Heart left ventricle (tissue), 16 donors: ENCODE measurements around the gene EPHB6. TPM values are rescaled to one million over a fixed set of nuclear protein-coding genes. Genes with fewer than 3 reads are reported as not detected.

Source experiments
- ATAC-seq, 4 donors: fragments of 200-7000 bp; cut with Tn5 transposase; one replicate each; pipeline ENCODE4 v1.9.1; 2020 to 2022; ENCODE audit warnings: moderate library complexity in 4 of 4, mild to moderate bottlenecking in 3 of 4, moderate number of reproducible peaks in 1 of 4
- DNase-seq, 5 donors: peaks; one replicate each; pipeline ENCODE4 v3.0.0-alpha.2; 2020
- H3K27ac ChIP-seq, 12 donors: fragments of 200-600 bp; sonication (generic) in 4 of 12; one replicate each; pipeline versions ENCODE4 v1.5.0 to v1.8.0; 2016 to 2022; ENCODE audit warnings: mild to moderate bottlenecking in 2 of 12
- H3K27me3 ChIP-seq, 9 donors: fragments of 200-600 bp; sonication (generic) in 2 of 9; one replicate each; pipeline versions ENCODE4 v1.5.1 to v1.8.0; 2016 to 2022; ENCODE audit warnings: mild to moderate bottlenecking in 3 of 9
- H3K36me3 ChIP-seq, 9 donors: fragments of 200-600 bp; sonication (generic) in 2 of 9; one replicate each; pipeline versions ENCODE4 v1.5.0 to v1.8.0; 2018 to 2022; ENCODE audit warnings: mild to moderate bottlenecking in 2 of 9
- H3K4me1 ChIP-seq, 12 donors: fragments of 200-600 bp; sonication (generic) in 4 of 12; one replicate each; pipeline versions ENCODE4 v1.5.0 to v1.8.0; 2016 to 2022; ENCODE audit warnings: mild to moderate bottlenecking in 3 of 12
- H3K4me3 ChIP-seq, 12 donors: fragments of 200-600 bp; sonication (generic) in 4 of 12; one replicate each; pipeline versions ENCODE4 v1.5.0 to v1.8.0; 2017 to 2022; ENCODE audit warnings: mild to moderate bottlenecking in 9 of 12, moderate library complexity in 4 of 12
- H3K9me3 ChIP-seq, 12 donors: fragments of 200-600 bp; sonication (generic) in 4 of 12; one replicate each; pipeline versions ENCODE4 v1.5.0 to v1.8.0; 2016 to 2022; ENCODE audit warnings: mild to moderate bottlenecking in 1 of 12
- POLR2A ChIP-seq, 2 donors: fragments of 450-650 bp; IDR thresholded peaks; one replicate each; pipeline ENCODE4 v1.6.1; 2017; ENCODE audit warnings: antibody characterized with exemption in 2 of 2, mild to moderate bottlenecking in 2 of 2, moderate library complexity in 2 of 2
- WGBS, 4 donors: extraction: QIAGEN DNeasy Blood & Tissue Kit in 2 of 4; methylation state at CpG; one replicate each; pipeline versions ENCODE4 v1.1.5 to v1.1.7; 2013 to 2018; 5-methylcytosine and 5-hydroxymethylcytosine counted together
- intact Hi-C, 10 donors: fragments of 100-400 bp; cut with DNase I; formaldehyde crosslinking; loops; one replicate each; pipeline versions ENCODE4 v1.11.1 to v1.14.2; 2022
- polyA plus RNA-seq, 2 donors: library from polyadenylated mRNA; stranded (reverse); fragments of 200-250 nt; gene quantifications; one replicate each; pipeline ENCODE4 v1.2.3, GENCODE V29; 2013
- total RNA-seq, 9 donors: library from RNA; depleted of rRNA in 2 of 9; stranded (reverse); fragments of >200 nt in 2 of 9; fragmentation: NEBNext Ultra II Directional in 3 of 9; extraction: Animal tissue kit (Norgen Biotek cat#: 25700) in 3 of 9; gene quantifications; one replicate each; pipeline versions ENCODE4 v1.1.0 to v1.2.4, GENCODE V29; 2016 to 2023
- TF ChIP-seq, protein P1 (sequence below), 12 donors: fragments of 200-600 bp; sonication (generic) in 4 of 12; IDR thresholded peaks; one replicate each; pipeline versions ENCODE4 v1.5.0 to v1.8.0; 2018 to 2022; ENCODE audit warnings: antibody characterized with exemption in 12 of 12, mild to moderate bottlenecking in 5 of 12
- donor health status: ischemic (EF 13 %, LVEDD 7.1; RV severe dilation, severe dysfunction).
- donor health status: healthy with polysubstance abuse.
- donor health status: DM: no; HTN: yes; CAD: no.
- donor health status: DM: no; HTN: no; CAD: no.
- donor health status: ischemic (EF 25% LVEDD 6.9; RV normal size, moderate dysfunction).
- donor health status: ischemic (EF 25% LVEDD 5.7; RV mildly dilated, moderate dysfunction).
- donor health status: healthy.
- donor health status: DM: yes; HTN: yes; CAD: no.
- donor health status: ischemic (EF 35%, LVEDD 5.7; RV mildly dilated, moderate dysfunction).
- donor health status: nonischemic (EF 11% LVEDD 7.7; RV severe dilation, severe dysfunction).
- donor health status: DM: yes; HTN: yes; CAD: no.
- donor health status: PGD.
- donor health status: ischemic (EF 29% LVEDD 5.4; RV normal size, mild dysfunction).
- donor health status: nonischemic (EF 23%, LVEDD 6.1; RV moderate dilation, normal function).

The EPHB6 gene
- total and polyA plus RNA-seq, 11 donors = 1.5 to 20.3 (median 3.3) TPM

DNA sequence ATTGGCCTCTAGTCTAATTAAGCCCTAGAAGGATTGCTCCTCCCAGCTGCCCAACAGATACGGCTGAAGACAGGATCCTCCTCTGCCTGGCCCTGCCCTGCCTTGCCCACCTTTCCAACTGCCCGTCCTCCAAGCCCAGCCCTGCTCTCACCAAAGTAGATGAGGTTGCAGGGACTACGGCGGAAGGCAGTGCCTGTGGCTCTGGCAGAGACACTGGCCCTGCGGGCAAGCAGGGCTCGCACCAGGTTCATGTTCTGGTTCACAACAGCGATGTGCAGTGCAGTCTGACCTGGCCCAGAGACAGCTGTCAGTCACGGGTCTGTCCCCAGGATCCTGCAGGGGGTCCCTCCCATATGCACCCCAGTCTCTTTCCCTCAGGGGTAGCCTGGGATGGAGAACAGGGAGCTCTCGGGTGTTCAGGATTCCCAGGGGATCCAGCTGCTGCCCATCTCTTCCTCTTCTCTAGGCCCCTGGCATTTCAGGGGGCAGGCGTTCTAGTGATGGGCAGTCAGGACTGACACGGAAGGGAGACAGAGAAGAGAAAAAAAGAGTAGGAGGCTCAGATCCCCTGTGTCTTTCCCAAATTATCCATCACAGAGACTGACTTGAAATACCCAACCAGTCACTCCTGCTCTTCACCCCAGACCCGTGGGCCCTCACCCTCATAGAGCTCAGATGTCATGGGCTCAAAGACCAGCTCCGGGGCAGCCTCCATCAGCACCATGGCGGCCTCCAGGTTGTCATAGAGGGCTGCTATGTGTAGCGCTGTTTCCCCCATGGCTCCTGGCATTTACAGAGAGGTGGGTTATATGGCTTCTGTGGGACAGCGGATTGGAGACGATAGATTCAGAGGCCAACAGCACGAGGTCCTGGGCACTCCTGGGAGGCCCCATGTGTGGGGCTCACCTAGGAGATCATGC is 22.4 kb downstream of the EPHB6 start:
- peaks cover 0 to 47% (median 4%) of the 10 kb centered on the region in 9 donors for H3K27me3 ChIP-seq
- H3K4me3 ChIP-seq = no peak overlapping the region
- intact Hi-C loops = loop anchor here in 1 of 10 donors (10.0 kb wide), 1 partner anchor 328 kb away; no protein-coding TSS in a partner anchor
- no peaks in the 10 kb centered on the region for H3K4me1 ChIP-seq
- no peak overlapping the region for H3K27ac ChIP-seq
- WGBS, 4 donors = 82 to 85% (median 84%) methylated on average over 18 of the region's 18 CpGs
- ATAC-seq = no peak
- no peak for TF ChIP-seq POLR2A (IDR thresholded peaks at IDR 0.05)
- TF ChIP-seq, protein P1, sequence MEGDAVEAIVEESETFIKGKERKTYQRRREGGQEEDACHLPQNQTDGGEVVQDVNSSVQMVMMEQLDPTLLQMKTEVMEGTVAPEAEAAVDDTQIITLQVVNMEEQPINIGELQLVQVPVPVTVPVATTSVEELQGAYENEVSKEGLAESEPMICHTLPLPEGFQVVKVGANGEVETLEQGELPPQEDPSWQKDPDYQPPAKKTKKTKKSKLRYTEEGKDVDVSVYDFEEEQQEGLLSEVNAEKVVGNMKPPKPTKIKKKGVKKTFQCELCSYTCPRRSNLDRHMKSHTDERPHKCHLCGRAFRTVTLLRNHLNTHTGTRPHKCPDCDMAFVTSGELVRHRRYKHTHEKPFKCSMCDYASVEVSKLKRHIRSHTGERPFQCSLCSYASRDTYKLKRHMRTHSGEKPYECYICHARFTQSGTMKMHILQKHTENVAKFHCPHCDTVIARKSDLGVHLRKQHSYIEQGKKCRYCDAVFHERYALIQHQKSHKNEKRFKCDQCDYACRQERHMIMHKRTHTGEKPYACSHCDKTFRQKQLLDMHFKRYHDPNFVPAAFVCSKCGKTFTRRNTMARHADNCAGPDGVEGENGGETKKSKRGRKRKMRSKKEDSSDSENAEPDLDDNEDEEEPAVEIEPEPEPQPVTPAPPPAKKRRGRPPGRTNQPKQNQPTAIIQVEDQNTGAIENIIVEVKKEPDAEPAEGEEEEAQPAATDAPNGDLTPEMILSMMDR (IDR thresholded peaks at IDR 0.05) = no peak
- H3K36me3 ChIP-seq = no peaks in the 10 kb centered on the region
- DNase-seq = no peak
- no peaks in the 10 kb centered on the region for H3K9me3 ChIP-seq

DNA sequence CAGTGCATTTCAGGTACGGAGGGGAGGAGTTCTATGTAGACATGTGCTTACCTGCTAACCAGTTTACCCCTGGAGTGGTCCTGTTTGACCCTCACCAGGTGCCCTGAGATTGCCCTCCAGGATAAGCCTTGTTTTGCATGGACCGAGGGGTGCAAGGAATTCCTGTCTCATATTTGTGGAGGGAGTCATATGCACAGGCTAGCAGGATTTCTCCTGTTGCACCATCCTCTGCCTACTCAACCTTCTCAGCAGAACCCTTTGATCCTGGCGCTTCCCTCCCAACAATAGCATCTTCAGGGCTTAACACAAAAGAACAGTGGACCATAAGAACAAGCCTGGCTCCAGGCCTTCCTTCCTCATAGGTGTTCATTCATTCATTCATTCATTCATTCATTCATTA is 23.4 kb downstream of the EPHB6 start:
- no peaks in the 10 kb centered on the region for H3K9me3 ChIP-seq
- H3K4me1 ChIP-seq = no peaks in the 10 kb centered on the region
- WGBS, 4 donors = 80 to 90% (median 88%) methylated on average over 3 of the region's 3 CpGs
- intact Hi-C loops = loop anchor here in 1 of 10 donors (10.0 kb wide), 1 partner anchor 326 kb away; no protein-coding TSS in a partner anchor
- ATAC-seq = no peak
- no peak overlapping the region for H3K27ac ChIP-seq
- H3K27me3 ChIP-seq = peaks cover 0 to 47% (median 4%) of the 10 kb centered on the region in 9 donors
- TF ChIP-seq, protein P1 (IDR thresholded peaks at IDR 0.05) = no peak
- TF ChIP-seq POLR2A (IDR thresholded peaks at IDR 0.05) = no peak
- no peaks in the 10 kb centered on the region for H3K36me3 ChIP-seq
- H3K4me3 ChIP-seq = no peak overlapping the region
- no peak for DNase-seq

GRCh38 chr7:142879060-142879459 is 24.2 kb downstream of the EPHB6 start:
- peaks cover 0 to 53% (median 4%) of the 10 kb centered on the region in 9 donors for H3K27me3 ChIP-seq
- ATAC-seq = no peak

More at GRCh38 chr7:142879060-142879459, 24.2 kb downstream of the EPHB6 start:
- Histone ChIP-seq H3K4me3 (no peak overlapping the region), H3K36me3 (no peaks in the 10 kb centered on the region), H3K4me1 (no peaks in the 10 kb centered on the region), H3K9me3 (no peaks in the 10 kb centered on the region), H3K27ac (no peak overlapping the region)
- 81 to 85% (median 82%) methylated on average over 5 of the region's 5 CpGs for WGBS, 4 donors
- intact Hi-C loops = loop anchor here in 1 of 10 donors (10.0 kb wide), 1 partner anchor 326 kb away; no protein-coding TSS in a partner anchor
- TF ChIP-seq, protein P1 (IDR thresholded peaks at IDR 0.05) = no peak
- TF ChIP-seq POLR2A (IDR thresholded peaks at IDR 0.05) = no peak
- DNase-seq = no peak
